CD4-positive, CD25-positive, alpha-beta regulatory T cell (primary cell): ENCODE results near the gene C15orf40. TPM values are rescaled to one million over a fixed set of nuclear protein-coding genes. Genes with fewer than 3 reads are reported as not detected.
A peak's percentile ranks its signal among the peaks of the same experiment; 100 is the strongest.

Experiments
- ATAC-seq, 2 donors: fragments of 150-1000 bp; cut with Tn5 transposase; one replicate each; pipeline ENCODE4 v1.10.0; 2021; ENCODE audit warnings: low read depth in 2 of 2, moderate number of reproducible peaks in 2 of 2, moderate library complexity in 1 of 2
- DNase-seq, 3 donors: peaks; one replicate each; pipeline versions ENCODE4 v3.0.0 to v3.0.0-alpha.2; 2012 to 2022; ENCODE audit warnings: mixed read lengths in 1 of 3
- H3K27ac ChIP-seq: one replicate; pipeline ENCODE4 v1.7.0; 2013; ENCODE audit warnings: mild to moderate bottlenecking, low read length; ENCODE audit not compliant: insufficient read depth, poor library complexity, severe bottlenecking
- H3K27me3 ChIP-seq: one replicate; pipeline ENCODE4 v1.7.0; 2013; ENCODE audit warnings: low read length; ENCODE audit not compliant: control insufficient read depth, insufficient read depth
- H3K36me3 ChIP-seq: one replicate; pipeline ENCODE4 v1.7.0; 2013; ENCODE audit warnings: mild to moderate bottlenecking, low read length, moderate library complexity; ENCODE audit not compliant: control insufficient read depth, insufficient read depth
- H3K4me1 ChIP-seq: 2 replicates; pipeline ENCODE4 v1.7.0; 2013; ENCODE audit warnings: mild to moderate bottlenecking, low read length; ENCODE audit not compliant: insufficient read depth, control insufficient read depth, poor library complexity, severe bottlenecking
- H3K4me3 ChIP-seq: one replicate; pipeline ENCODE4 v1.7.0; 2013; ENCODE audit warnings: low read depth, mild to moderate bottlenecking, low read length, moderate library complexity
- H3K9me3 ChIP-seq, 2 experiments: 1 replicate in 1 of 2; 2 replicates in 1 of 2; pipeline ENCODE4 v1.7.0; 2013; ENCODE audit warnings: low read length in 2 of 2, mild to moderate bottlenecking in 1 of 2, moderate library complexity in 1 of 2; ENCODE audit not compliant: control insufficient read depth in 2 of 2
- H3K27ac Mint-ChIP-seq, 3 donors: one replicate each; pipeline ENCODE4 v1.8.0; 2020 to 2022; ENCODE audit warnings: mild to moderate bottlenecking in 3 of 3, mixed read lengths in 3 of 3, moderate library complexity in 2 of 3
- H3K27me3 Mint-ChIP-seq: one replicate; pipeline ENCODE4 v1.8.0; 2022; ENCODE audit warnings: mild to moderate bottlenecking, mixed read lengths
- H3K36me3 Mint-ChIP-seq: one replicate; pipeline ENCODE4 v1.8.0; 2020; ENCODE audit warnings: mixed read lengths
- H3K4me1 Mint-ChIP-seq, 4 donors: one replicate each; pipeline ENCODE4 v1.8.0; 2020 to 2022; ENCODE audit warnings: mixed read lengths in 4 of 4, mild to moderate bottlenecking in 1 of 4
- H3K4me3 Mint-ChIP-seq, 4 donors: one replicate each; pipeline ENCODE4 v1.8.0; 2020 to 2022; ENCODE audit warnings: mild to moderate bottlenecking in 4 of 4, mixed read lengths in 4 of 4, moderate library complexity in 3 of 4
- H3K9me3 Mint-ChIP-seq, 7 donors: one replicate each; pipeline ENCODE4 v1.8.0; 2020 to 2022; ENCODE audit warnings: mixed read lengths in 7 of 7, mild to moderate bottlenecking in 3 of 7, moderate library complexity in 2 of 7
- polyA plus RNA-seq, 4 donors: library from polyadenylated mRNA; unstranded; fragments of 300-500 nt; fragmentation: Illumina TruSeq; gene quantifications; one replicate each; pipeline ENCODE4 v1.2.3, GENCODE V29; 2021
- total RNA-seq: library from RNA; stranded (reverse); gene quantifications from one replicate; pipeline ENCODE4 v1.2.3, GENCODE V29; 2022

The C15orf40 gene
- total and polyA plus RNA-seq, 5 donors from 2014 or later: 20.0 to 77.0 (median 56.3) TPM

- Histone ChIP-seq H3K4me3 (no peak overlapping the region), H3K9me3 (no peaks in the 10 kb centered on the region), H3K27ac (no peak overlapping the region), H3K36me3 (no peaks in the 10 kb centered on the region), H3K4me1 (no peaks in the 10 kb centered on the region), H3K27me3 (no peaks in the 10 kb centered on the region)
- Mint-ChIP-seq H3K9me3 (peaks cover 0 to 2% (median 0%) of the 10 kb centered on the region in 7 donors), H3K27me3 (no peaks in the 10 kb centered on the region), H3K4me3 (no peak overlapping the region), H3K27ac (no peak overlapping the region), H3K36me3 (peaks cover 8% of the 10 kb centered on the region), H3K4me1 (peaks cover 0 to 5% (median 4%) of the 10 kb centered on the region in 4 donors)
- no peak for DNase-seq
- no peak for ATAC-seq
Measured at GRCh38 chr15:82977076-82977475, 34.4 kb downstream of the C15orf40 start.

DNA sequence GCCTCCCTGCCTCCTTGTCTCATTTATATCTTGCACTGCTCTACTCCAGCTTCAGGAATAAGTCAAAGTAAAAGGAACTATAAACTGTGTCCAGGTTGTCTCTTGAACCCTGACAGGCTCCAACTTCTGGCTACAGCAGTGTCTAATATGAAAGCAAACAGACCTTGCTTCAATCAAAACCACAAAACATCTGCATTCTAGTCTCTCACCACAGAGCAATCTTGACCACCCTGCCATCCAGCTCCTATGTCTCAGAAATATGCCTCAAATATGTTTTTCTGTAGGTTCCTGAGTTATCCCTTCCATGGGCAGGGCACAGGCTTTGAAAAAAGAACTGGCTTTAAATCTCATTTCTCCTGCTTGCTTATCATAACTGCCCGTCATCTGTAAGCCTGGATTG, 38.4 kb downstream of the C15orf40 start:
- Mint-ChIP-seq H3K27ac (no peak overlapping the region), H3K36me3 (peaks cover under 1% of the 10 kb centered on the region), H3K27me3 (no peaks in the 10 kb centered on the region), H3K9me3 (no peaks in the 10 kb centered on the region), H3K4me3 (no peak overlapping the region), H3K4me1 (peaks cover 0 to 13% (median 0%) of the 10 kb centered on the region in 4 donors)
- no peak for ATAC-seq
- H3K27ac ChIP-seq: no peak overlapping the region
- H3K4me3 ChIP-seq: no peak overlapping the region
- DNase-seq: no peak
- no peaks in the 10 kb centered on the region for H3K27me3 ChIP-seq
- no peaks in the 10 kb centered on the region for H3K9me3 ChIP-seq
- H3K4me1 ChIP-seq: no peaks in the 10 kb centered on the region
- H3K36me3 ChIP-seq: no peaks in the 10 kb centered on the region

GRCh38 chr15:82971218-82971984, 40.0 kb downstream of the C15orf40 start:
- H3K36me3 ChIP-seq: no peaks in the 10 kb centered on the region
- H3K9me3 ChIP-seq: no peaks in the 10 kb centered on the region
- DNase-seq (no peak), ATAC-seq (no peak)
- Mint-ChIP-seq H3K36me3 (no peaks in the 10 kb centered on the region), H3K9me3 (no peaks in the 10 kb centered on the region), H3K4me3 (no peak overlapping the region), H3K27ac (peak overlapping the region in 1 of 3 donors; percentile 29), H3K27me3 (no peaks in the 10 kb centered on the region), H3K4me1 (peaks cover 0 to 13% (median under 1%) of the 10 kb centered on the region in 4 donors)
- no peak overlapping the region for H3K4me3 ChIP-seq
- H3K4me1 ChIP-seq: no peaks in the 10 kb centered on the region
- H3K27ac ChIP-seq: no peak overlapping the region
- H3K27me3 ChIP-seq: no peaks in the 10 kb centered on the region

GRCh38 chr15:82970696-82971095, 40.7 kb downstream of the C15orf40 start:
- H3K4me3 ChIP-seq: no peak overlapping the region
- no peak overlapping the region for H3K4me3 Mint-ChIP-seq
- no peak overlapping the region for H3K27ac ChIP-seq
- no peaks in the 10 kb centered on the region for H3K36me3 Mint-ChIP-seq
- no peak overlapping the region for H3K27ac Mint-ChIP-seq
- no peak for DNase-seq
- H3K9me3 ChIP-seq: no peaks in the 10 kb centered on the region
- no peaks in the 10 kb centered on the region for H3K36me3 ChIP-seq
- H3K9me3 Mint-ChIP-seq: no peaks in the 10 kb centered on the region
- no peak for ATAC-seq
- H3K4me1 Mint-ChIP-seq: peaks cover 0 to 13% (median 1%) of the 10 kb centered on the region in 4 donors
- H3K4me1 ChIP-seq: no peaks in the 10 kb centered on the region
- H3K27me3 Mint-ChIP-seq: no peaks in the 10 kb centered on the region
- no peaks in the 10 kb centered on the region for H3K27me3 ChIP-seq

GRCh38 chr15:82970078-82970686, 41.3 kb downstream of the C15orf40 start:
- no peaks in the 10 kb centered on the region for H3K36me3 ChIP-seq
- Mint-ChIP-seq H3K9me3 (no peaks in the 10 kb centered on the region), H3K27ac (no peak overlapping the region), H3K4me1 (peaks cover 0 to 13% (median 1%) of the 10 kb centered on the region in 4 donors), H3K36me3 (no peaks in the 10 kb centered on the region), H3K27me3 (no peaks in the 10 kb centered on the region), H3K4me3 (no peak overlapping the region)
- DNase-seq (no peak), ATAC-seq (no peak)
- no peak overlapping the region for H3K4me3 ChIP-seq
- no peak overlapping the region for H3K27ac ChIP-seq
- no peaks in the 10 kb centered on the region for H3K9me3 ChIP-seq
- no peaks in the 10 kb centered on the region for H3K4me1 ChIP-seq
- no peaks in the 10 kb centered on the region for H3K27me3 ChIP-seq

DNA sequence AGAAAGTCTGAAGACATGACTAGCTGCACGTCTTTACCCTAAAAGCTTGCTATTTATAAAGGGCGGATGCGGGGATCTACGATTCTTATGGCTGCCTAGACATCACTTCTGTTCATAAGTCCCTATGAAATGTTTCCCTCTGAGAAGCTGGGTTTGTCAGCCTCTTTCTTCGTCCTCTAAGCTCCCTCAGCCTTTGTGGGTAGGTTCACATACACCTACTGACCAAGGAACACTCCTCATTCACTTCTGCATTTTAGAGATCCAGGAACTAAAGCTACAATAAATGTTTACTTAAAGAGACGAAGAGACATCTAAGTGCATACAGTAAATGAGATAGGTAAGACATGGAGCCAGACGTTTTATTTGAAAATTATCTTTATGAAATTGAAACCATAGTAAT, 42.1 kb downstream of the C15orf40 start:
- Mint-ChIP-seq H3K9me3 (no peaks in the 10 kb centered on the region), H3K27ac (no peak overlapping the region), H3K4me1 (peaks cover 0 to 13% (median 1%) of the 10 kb centered on the region in 4 donors), H3K36me3 (no peaks in the 10 kb centered on the region), H3K4me3 (no peak overlapping the region), H3K27me3 (no peaks in the 10 kb centered on the region)
- H3K27ac ChIP-seq: no peak overlapping the region
- ATAC-seq: no peak
- no peaks in the 10 kb centered on the region for H3K4me1 ChIP-seq
- H3K4me3 ChIP-seq: no peak overlapping the region
- DNase-seq: no peak
- H3K27me3 ChIP-seq: no peaks in the 10 kb centered on the region
- H3K36me3 ChIP-seq: no peaks in the 10 kb centered on the region
- no peaks in the 10 kb centered on the region for H3K9me3 ChIP-seq

- no peak overlapping the region for H3K4me3 Mint-ChIP-seq
- H3K36me3 Mint-ChIP-seq: no peaks in the 10 kb centered on the region
- H3K27me3 Mint-ChIP-seq: no peaks in the 10 kb centered on the region
- Histone ChIP-seq H3K4me1 (no peaks in the 10 kb centered on the region), H3K27me3 (no peaks in the 10 kb centered on the region), H3K4me3 (no peak overlapping the region), H3K9me3 (no peaks in the 10 kb centered on the region), H3K27ac (no peak overlapping the region), H3K36me3 (no peaks in the 10 kb centered on the region)
- DNase-seq (no peak), ATAC-seq (no peak)
- no peak overlapping the region for H3K27ac Mint-ChIP-seq
- peaks cover 0 to 13% (median 1%) of the 10 kb centered on the region in 4 donors for H3K4me1 Mint-ChIP-seq
- H3K9me3 Mint-ChIP-seq: no peaks in the 10 kb centered on the region
Measured at GRCh38 chr15:82968066-82968465, 43.4 kb downstream of the C15orf40 start.

DNA sequence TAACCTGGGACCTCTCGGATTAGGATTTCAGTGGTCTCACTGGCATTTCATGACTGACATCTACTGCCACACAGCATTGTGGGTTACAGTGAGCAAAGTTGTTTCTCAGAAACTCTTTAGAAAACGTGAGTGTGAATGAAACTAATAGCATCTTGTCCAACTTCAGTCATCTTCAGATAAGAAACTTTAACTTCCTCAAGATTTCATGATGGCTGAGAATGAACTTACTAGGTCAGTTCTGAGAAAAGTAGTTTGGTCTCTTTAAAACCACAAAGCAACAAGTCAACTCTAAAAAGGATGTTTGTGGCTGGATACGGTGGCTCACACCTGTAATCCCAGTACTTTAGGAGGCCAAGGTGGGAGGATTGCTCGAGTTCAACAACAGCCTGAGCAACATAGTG, 44.8 kb downstream of the C15orf40 start:
- no peak overlapping the region for H3K27ac Mint-ChIP-seq
- DNase-seq (peak in 1 of 3 donors; percentile 44), ATAC-seq (no peak)

More for the DNA sequence above, 44.8 kb downstream of the C15orf40 start:
- H3K36me3 ChIP-seq: no peaks in the 10 kb centered on the region
- no peak overlapping the region for H3K4me3 ChIP-seq
- no peak overlapping the region for H3K4me3 Mint-ChIP-seq
- H3K27me3 Mint-ChIP-seq: no peaks in the 10 kb centered on the region
- peaks cover 0 to 12% (median 1%) of the 10 kb centered on the region in 4 donors for H3K4me1 Mint-ChIP-seq
- no peaks in the 10 kb centered on the region for H3K9me3 Mint-ChIP-seq
- no peaks in the 10 kb centered on the region for H3K27me3 ChIP-seq
- H3K27ac ChIP-seq: no peak overlapping the region
- no peaks in the 10 kb centered on the region for H3K36me3 Mint-ChIP-seq
- no peaks in the 10 kb centered on the region for H3K9me3 ChIP-seq
- no peaks in the 10 kb centered on the region for H3K4me1 ChIP-seq
